ENCODE data around the gene NFKBIL1.
"Not testable (repeated sequence)": the region's sequence is repeated elsewhere in the genome, so short reads cannot be mapped to it uniquely, and the experiment has no call there.

Gene NFKBIL1

GRCh38 chr6:31582230-31582643, 34.8 kb downstream of the NFKBIL1 start, which contains the start of gene LTB:
TSS of gene LTB (minus strand) at chr6:31582424. CDS start at chr6:31582417, 7 bp downstream.
- DNase-seq = peak; percentile 81

GRCh38 chr6:31585491-31585890, 38.1 kb downstream of the NFKBIL1 start:
- peak; percentile 72 for DNase-seq

- no peak for DNase-seq
These were observed 38.6 kb downstream of the NFKBIL1 start, which contains the start of gene LST1 for GRCh38 chr6:31586008-31586407. TSS of gene LST1 (plus strand) at chr6:31586277. CDS start at chr6:31587300, 1,023 bp downstream.

- peak; percentile 54 for DNase-seq
These were observed 39.3 kb downstream of the NFKBIL1 start for GRCh38 chr6:31586599-31587281.

- no peak for DNase-seq
These were observed 40.7 kb downstream of the NFKBIL1 start for GRCh38 chr6:31587791-31588777.

GRCh38 chr6:31588871-31589650, 41.7 kb downstream of the NFKBIL1 start:
- no peak for DNase-seq

- DNase-seq = not testable (repeated sequence)
These were observed 43.3 kb downstream of the NFKBIL1 start for GRCh38 chr6:31590691-31591090.

GRCh38 chr6:31592396-31592771, 45.0 kb downstream of the NFKBIL1 start:
- no peak for DNase-seq

- DNase-seq = peak; percentile 84
These were observed 49.6 kb downstream of the NFKBIL1 start for GRCh38 chr6:31597006-31597405.

GRCh38 chr6:31607317-31607716, 59.9 kb downstream of the NFKBIL1 start:
- no peak for DNase-seq
